ENCODE measurements around the gene PHB1. TPM values are rescaled to one million over a fixed set of nuclear protein-coding genes. Genes with fewer than 3 reads are reported as not detected.

PHB1 gene
- total RNA-seq, 4 donors from 2014 or later: 68.0 to 100 (median 85.1) TPM

DNA sequence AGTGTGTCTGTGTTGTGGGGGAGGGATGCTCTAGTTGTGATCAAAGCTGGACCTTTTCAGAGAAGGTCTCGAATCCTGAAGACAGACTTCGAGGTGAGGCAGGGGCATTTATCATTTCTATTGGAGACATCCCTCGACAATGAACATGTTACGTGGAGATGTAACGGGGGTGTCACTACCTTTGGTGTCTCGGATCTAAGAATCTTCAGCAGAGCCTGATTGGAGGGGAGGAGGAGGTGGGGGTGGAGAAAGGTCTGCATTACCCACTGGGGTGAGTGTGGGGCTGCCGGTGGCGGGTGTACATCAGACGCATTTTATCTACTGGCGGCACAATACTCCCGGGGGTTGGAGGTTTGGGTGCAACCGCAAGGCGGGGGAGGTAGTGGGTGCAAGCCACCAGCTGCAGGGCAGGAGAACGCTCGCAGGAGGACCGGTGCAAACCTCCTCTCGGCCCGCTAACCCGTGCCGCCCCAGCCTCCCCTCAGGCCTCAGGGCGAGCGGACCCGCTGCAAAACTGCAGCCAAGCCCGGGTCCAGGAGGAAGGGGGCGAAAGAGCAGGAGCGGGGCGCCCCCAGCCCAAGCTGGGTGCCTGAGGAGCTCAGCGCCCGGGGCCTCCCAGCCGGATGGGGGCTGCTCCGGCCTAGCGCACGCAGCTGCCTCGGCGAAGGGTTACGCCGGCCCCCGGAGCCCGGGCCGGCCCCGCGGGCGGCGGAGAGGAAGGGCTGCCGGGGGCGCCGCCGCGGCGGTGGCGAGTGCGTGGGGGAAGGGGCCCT, 53.4 kb downstream of the PHB1 start:
- TF ChIP-seq CTCF (IDR thresholded peaks at IDR 0.05; ENCODE audit: low read depth): no peak

DNA sequence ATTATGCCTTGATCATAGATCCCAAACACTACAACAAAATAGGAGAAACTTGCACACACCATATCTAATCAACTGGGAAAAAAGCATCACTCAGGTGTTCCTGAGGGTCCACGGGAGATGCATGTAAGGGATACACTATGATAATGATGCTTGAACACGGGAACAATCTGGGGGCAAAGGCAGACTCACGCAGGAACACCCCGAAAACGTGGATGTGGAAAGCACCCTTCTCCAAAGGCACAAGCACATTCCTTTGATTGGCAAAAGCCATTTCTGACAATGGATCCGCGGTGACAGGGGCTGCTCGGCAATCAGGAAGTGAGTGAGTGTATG, 53.9 kb downstream of the PHB1 start:
- TF ChIP-seq CTCF (IDR thresholded peaks at IDR 0.05; ENCODE audit: low read depth): no peak

DNA sequence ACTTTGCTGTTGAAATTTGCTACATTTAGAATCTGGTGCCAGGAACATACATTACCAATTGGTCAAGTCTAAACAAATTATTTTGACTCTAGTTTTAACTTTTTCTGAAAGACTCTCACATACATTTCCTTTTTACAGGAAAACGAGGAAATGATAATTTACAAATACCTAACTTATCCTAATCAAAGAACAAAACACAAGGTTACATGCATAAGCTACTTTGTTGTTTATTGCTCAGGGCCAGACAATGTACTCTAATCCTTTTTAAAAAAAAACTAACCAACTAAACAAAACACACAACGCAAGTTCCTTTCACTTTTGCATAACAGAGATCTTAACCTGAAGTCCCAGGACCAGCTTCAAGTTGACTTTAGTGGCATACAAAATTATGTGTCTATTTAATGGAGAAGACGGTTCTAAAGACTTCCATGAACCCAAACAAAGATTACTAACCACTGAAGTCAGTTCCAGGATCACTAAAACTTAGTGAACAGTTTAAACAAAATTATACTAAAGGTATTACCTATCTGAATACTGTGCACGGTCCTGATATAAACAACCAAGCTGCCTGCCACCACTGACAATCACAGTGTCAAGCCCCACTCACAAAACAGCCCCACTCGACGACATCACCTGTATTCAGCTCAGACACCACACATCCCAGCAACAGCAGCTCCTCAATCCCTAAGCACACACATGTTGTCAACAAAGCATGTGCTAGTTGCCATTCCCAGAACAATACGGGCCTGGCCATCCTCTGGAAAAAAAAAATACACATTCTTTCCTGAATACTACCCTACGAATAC, 54.5 kb downstream of the PHB1 start:
- no peak for TF ChIP-seq CTCF (IDR thresholded peaks at IDR 0.05; ENCODE audit: low read depth)

DNA sequence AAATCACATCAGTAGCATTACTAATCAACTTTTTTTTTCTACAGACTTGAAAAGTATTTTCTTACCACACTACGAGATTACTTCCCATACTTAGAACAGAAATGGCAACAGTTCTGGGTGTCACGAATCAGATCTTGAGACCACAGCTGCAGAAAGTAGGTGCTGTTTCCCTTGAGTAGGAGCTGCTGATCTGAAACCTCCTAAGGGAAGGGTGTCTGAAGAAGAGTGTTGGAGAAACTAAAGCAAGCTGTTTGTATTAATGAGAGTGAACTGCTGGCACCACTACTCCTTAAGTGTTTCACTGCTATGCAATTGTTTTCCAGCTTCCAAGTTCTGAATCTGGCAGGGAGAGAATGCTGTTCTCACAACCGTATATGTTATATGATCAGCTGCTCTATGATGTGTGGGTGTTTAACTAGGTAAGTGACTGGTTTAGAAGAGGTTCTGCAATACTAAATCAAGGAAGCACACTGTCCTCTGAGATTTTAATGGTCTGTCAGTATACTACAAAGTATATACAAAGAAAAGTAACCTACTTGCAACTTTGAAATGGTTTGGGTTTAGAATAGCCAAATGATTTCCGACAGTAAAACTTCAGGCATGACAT, 55.9 kb downstream of the PHB1 start:
- no peak for TF ChIP-seq CTCF (IDR thresholded peaks at IDR 0.05; ENCODE audit: low read depth)

DNA sequence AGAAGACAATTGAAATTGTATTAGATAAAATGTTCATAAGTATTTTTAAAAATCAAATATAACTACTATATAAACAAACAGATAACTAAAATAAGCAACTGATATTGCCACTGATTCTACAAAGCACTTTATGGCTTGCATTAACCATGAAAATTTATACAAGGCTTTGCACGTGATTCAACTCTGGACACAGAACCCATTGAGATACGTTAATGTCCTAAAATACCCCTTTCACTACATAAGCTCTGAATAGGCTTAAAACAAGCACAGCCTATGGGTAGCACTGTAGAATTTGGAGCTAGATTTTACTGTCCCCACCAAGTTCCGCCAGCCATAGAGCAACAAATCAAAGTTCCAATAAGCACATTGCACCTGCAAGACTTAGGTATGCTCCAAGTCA, 57.2 kb downstream of the PHB1 start:
- TF ChIP-seq CTCF (IDR thresholded peaks at IDR 0.05; ENCODE audit: low read depth): no peak

DNA sequence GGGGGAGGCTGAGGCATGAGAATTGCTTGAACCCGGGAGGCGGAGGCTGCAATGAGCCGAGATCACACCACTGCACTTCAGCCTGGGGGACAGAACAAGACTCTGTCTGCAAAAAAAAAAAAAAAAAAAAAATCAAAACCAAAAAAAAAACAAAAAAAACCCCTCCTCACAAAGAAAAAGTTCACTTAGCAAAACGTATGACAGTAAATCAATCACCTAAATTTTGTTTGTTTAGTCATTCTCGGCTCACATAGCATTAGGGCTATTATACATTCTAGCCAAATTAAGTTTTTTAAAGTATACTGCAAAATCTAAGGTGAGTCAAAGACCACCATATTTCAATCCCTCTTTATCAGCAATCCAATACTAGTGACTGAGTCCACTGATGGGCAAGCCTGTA, 58.4 kb downstream of the PHB1 start:
- TF ChIP-seq CTCF (IDR thresholded peaks at IDR 0.05; ENCODE audit: low read depth): no peak

Small RNA genes lying within 50 kb of the gene (small RNA-seq; reads per million reads assigned to genes)
- 0.49 reads per million for gene RF00019

Other genes starting within 250 kb of the PHB1 start
- 1 to 10 TPM in 1 of 4 donors, not detected in 3; 4.2 TPM for gene GNGT2, start 204.3 kb downstream of the PHB1 start, total RNA-seq
- 1 to 10 TPM in 3 of 4 donors, under 1 TPM in 1; 0.82 to 8.5 (median 4.4) TPM for gene ABI3, start 204.2 kb downstream of the PHB1 start, total RNA-seq
- not detected for gene PHOSPHO1, start 184.1 kb downstream of the PHB1 start, total RNA-seq
- gene ZNF652, start 52.6 kb downstream of the PHB1 start, total RNA-seq: 10 to 100 TPM; 32.1 to 52.0 (median 34.5) TPM
- 1 to 10 TPM in 3 of 4 donors, under 1 TPM in 1; 0.51 to 2.8 (median 1.9) TPM for gene NGFR, start 80.4 kb upstream of the PHB1 start, total RNA-seq
- 1 to 10 TPM in 3 of 4 donors, under 1 TPM in 1; 0.65 to 7.9 (median 4.4) TPM for gene NXPH3, start 161.0 kb upstream of the PHB1 start, total RNA-seq

Data from subcutaneous adipose tissue (tissue), 4 donors.